CD4-positive, alpha-beta T cell treated with Interferon gamma for 1 hour (primary cell): ENCODE measurements around the gene TGM4.
"Not testable (repeated sequence)": the region's sequence is repeated elsewhere in the genome, so short reads cannot be mapped to it uniquely, and the experiment has no call there.

Experiments used
- DNase-seq: peaks from one replicate; pipeline ENCODE4 v3.0.0-alpha.2; 2020

The TGM4 gene

GRCh38 chr3:44918087-44918486 is 43.7 kb downstream of the TGM4 start:
- no peak for DNase-seq

GRCh38 chr3:44918581-44918980 is 44.2 kb downstream of the TGM4 start:
- no peak for DNase-seq

- DNase-seq = no peak
Observed at GRCh38 chr3:44920081-44920480, 45.7 kb downstream of the TGM4 start.

GRCh38 chr3:44923632-44924456 is 49.4 kb downstream of the TGM4 start:
- DNase-seq = no peak

GRCh38 chr3:44924457-44925084 is 50.2 kb downstream of the TGM4 start:
- no peak for DNase-seq

- DNase-seq = no peak
Observed at GRCh38 chr3:44926172-44926571, 51.8 kb downstream of the TGM4 start.

GRCh38 chr3:44926921-44927320 is 52.5 kb downstream of the TGM4 start:
- no peak for DNase-seq

GRCh38 chr3:44927371-44927770 is 53.0 kb downstream of the TGM4 start:
- no peak for DNase-seq

GRCh38 chr3:44929782-44930181 is 55.4 kb downstream of the TGM4 start:
- no peak for DNase-seq

GRCh38 chr3:44930911-44931310 is 56.5 kb downstream of the TGM4 start:
- no peak for DNase-seq

- DNase-seq = no peak
Observed at GRCh38 chr3:44931791-44932190, 57.4 kb downstream of the TGM4 start.

GRCh38 chr3:44932271-44932670 is 57.9 kb downstream of the TGM4 start:
- no peak for DNase-seq

GRCh38 chr3:44932986-44933944 is 58.9 kb downstream of the TGM4 start:
- DNase-seq = no peak

- DNase-seq = no peak
Observed at GRCh38 chr3:44939581-44940036, 65.2 kb downstream of the TGM4 start.

GRCh38 chr3:44942202-44942921 is 68.0 kb downstream of the TGM4 start:
- no peak for DNase-seq

GRCh38 chr3:44948239-44948638 is 73.8 kb downstream of the TGM4 start:
- DNase-seq = no peak

GRCh38 chr3:44949770-44950169 is 75.4 kb downstream of the TGM4 start:
- not testable (repeated sequence) for DNase-seq

GRCh38 chr3:44950275-44950734 is 75.9 kb downstream of the TGM4 start:
- no peak for DNase-seq

GRCh38 chr3:44952689-44953088 is 78.3 kb downstream of the TGM4 start:
- DNase-seq = no peak

- DNase-seq = no peak
Observed at GRCh38 chr3:44954304-44954703, 79.9 kb downstream of the TGM4 start.

GRCh38 chr3:44954962-44955361 is 80.6 kb downstream of the TGM4 start:
- peak; percentile 17 for DNase-seq

- DNase-seq = no peak
Observed at GRCh38 chr3:44955917-44956316, 81.5 kb downstream of the TGM4 start.
